Putamen (tissue), 1 donor: ENCODE data around the gene MEF2D.

Experiments
- DNase-seq: peaks from one replicate; pipeline ENCODE4 v3.0.0-alpha.2; 2016; ENCODE audit warnings: low spot score

MEF2D gene

DNA sequence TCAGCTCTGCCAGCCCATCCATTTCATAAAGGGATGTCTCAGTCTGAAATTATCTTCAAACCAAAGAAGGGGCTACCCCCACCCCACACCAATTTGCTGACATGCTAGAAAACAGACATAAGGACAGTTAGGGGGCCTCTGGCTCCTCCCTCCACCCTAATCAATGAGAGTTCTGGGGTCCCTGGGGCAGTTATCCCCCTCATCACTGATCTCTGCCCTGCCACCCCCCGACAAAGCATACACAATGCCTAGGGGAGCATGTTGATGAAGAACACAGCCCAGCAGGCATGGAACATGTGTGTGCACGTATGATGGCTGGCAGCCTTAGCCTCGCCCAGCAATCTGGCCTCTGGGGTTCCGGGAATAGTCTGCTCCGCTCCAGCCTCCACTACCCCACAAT, 72.6 kb downstream of the MEF2D start:
- DNase-seq = no peak

DNA sequence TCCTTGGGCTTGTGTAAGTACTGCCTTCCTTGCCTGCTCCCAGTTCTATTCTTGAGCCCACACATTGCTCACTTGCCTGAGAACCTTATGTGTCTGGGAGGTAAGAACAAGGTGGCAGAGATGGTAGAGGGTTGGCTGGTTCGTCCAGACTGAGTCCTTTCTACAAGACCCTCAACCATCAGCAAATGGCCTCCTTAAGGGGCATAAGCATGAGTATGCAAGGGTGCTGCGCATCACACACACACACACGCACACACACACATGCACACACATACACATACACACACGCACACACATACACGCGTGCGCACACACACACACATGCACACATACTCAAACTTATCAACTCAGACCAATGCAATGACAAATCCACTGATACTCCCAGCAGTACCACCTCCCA, 74.6 kb downstream of the MEF2D start:
- DNase-seq = no peak

DNA sequence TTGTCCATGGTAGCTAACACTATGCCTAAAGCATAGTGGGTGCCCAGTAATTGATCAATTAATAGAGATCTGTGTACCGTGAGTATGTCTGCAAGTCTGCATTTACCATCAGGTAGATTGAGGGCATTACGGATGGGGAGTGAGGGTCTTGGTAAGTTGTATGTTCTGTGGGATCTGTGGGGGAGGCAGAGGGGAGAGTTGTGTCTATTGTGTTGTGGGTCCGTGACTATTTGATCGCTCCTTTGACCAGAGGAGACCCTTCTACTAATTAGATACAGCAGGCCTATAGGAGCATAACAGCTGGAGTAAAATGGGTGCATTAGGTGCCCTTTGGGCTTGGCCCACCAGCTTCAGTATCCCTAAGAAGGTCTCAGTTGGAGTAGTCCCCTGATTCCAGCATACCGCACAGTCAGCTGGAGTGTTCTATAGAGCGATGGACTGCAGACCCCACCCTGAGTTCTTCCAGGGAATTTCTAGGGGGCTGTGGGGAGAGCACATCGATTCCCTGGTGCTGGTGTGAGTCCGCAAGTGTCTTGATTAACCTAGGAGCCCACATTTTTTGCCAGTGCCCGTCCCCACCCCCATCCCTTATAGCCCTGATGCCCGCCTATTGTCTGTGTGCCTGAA, 75.7 kb downstream of the MEF2D start:
- DNase-seq = no peak

DNA sequence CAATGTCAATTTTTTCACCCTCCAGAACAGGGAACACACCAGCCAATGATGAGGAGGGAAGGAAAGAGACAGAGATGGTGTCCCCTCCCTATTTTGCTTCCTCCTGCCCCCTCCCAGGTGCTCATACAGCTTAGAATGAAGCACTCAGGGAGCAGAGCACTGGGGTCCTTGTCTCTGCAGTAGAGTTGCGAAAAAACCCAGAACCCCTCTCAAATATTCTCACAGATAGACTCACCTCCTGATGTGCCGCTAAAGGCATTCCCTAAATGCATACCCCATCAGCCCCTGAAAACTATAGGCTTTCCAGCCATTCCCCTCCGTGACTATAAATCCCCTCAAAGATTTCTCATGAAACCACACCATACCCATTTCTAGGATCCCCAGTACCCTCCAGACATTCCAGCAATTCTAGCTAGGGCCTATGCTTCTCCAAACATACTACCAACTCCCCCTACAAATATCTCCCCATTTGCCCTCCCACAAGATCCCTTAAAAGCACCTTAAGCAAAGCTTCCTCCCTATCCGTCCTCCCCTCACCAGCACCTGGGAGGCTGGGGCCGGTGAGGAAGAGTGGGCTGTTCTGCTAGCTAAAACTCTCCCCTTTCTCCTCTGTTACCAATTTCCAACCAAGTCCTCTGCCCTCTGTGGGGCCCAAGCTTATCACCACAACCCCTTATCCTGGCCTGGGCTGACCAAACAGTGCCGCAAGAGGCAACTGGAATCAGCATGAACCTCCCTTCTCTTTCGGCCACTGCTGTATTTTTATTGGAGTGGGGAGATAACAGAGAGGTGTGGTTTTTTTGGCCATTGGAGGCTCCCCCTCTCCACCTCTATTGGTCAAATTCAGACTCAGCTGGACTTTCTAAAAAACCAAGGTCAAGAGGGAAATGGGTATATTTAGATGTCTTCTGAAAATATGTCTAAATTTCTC, 76.9 kb downstream of the MEF2D start:
- DNase-seq = no peak

DNA sequence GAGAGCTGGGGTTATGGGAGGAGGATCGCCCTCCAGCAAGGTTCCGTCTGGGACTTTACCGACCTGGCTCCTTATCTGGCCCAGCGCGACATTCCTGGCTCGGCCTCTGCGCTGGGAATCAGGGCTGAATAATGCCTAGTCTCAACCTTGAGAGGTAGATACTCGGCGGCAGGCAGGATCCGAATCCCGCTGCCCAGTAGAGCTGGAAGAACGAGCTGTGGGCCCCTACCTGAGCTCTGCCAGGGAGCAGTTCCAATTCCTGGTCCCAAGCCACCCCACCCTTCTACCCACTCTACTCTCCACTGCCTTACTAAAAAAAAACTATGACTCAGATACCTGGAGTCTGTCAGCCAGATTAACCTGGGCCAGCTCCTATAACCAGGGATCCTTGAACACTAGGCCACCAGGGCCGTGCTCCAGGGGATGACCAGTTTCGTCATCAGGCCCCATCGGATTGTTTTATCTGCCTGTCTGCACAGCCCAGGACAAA, 77.9 kb downstream of the MEF2D start:
- DNase-seq = no peak

DNA sequence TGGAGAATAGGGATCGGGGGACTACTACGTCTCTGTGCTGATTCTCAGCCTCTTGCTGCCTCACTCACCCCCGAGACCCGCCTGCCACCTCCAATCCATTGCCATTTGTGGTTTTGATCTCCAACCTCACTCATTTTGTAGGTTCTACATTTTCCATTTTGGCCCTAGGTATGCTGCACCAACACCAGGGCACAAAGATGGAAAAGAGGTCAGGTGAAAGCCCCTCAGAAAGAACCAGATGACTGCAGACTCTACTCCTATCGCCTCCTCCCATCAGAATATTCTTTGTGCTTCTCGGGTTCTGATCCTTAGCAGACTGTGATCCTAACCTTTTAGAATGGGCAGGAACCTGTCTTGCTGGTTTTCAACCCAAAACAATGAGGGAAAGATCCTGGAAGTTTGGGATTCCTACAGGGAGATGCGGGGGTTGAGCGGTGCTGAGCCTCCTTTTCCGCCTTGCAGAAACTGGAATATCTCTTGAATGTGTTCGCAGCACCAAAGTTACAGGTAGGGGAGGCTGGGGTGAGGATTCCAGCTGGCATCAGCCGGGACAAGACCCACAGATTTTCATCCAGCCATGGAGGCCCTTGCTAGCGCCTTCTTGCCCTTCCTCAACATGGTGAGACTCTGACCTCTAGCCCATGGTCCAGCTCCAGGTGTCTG, 78.5 kb downstream of the MEF2D start:
- DNase-seq = no peak

DNA sequence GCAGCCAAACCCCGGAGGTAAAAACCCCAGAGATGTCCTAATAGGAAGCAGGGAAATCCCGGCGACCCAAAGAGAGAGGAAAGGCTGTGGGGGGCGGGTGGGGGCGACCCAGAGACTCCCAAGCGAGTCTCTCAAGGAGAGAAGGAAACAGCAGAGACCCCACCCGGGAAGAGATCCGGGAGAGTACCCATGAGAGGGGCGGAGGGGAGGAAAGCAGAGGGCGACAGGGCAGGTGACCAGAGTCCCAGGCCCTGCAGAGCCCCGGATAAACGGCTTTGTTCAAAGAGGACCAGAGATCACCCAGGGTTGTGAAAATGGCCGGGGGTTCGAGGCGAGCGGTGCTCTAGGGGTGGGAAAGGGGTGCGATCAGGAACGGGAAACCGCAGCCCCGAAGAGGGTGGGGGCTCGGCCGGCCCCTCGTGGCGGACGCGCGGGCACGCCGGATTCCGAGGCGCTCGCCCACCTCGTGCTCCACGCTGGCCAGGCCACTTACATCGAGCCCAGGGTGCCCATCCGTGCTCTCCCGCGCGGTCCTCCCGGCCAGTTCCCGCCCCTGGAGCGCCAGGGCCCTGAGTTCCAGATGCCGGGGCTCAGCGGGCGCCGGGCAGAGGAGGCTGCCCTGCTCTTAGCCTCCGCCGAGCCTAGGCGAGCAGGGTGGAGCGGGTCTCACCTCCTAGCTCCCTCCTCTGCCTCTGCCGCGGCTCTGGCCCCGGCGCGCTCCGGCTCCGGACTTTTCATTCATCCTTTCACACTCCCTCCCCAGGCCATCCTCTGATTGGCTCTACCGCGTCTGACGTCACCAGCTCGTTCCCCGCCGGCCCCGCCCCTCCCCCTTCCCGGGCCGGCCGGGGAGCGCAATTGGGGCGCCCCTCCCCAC, 79.3 kb downstream of the MEF2D start:
- peak; percentile 87 for DNase-seq

DNA sequence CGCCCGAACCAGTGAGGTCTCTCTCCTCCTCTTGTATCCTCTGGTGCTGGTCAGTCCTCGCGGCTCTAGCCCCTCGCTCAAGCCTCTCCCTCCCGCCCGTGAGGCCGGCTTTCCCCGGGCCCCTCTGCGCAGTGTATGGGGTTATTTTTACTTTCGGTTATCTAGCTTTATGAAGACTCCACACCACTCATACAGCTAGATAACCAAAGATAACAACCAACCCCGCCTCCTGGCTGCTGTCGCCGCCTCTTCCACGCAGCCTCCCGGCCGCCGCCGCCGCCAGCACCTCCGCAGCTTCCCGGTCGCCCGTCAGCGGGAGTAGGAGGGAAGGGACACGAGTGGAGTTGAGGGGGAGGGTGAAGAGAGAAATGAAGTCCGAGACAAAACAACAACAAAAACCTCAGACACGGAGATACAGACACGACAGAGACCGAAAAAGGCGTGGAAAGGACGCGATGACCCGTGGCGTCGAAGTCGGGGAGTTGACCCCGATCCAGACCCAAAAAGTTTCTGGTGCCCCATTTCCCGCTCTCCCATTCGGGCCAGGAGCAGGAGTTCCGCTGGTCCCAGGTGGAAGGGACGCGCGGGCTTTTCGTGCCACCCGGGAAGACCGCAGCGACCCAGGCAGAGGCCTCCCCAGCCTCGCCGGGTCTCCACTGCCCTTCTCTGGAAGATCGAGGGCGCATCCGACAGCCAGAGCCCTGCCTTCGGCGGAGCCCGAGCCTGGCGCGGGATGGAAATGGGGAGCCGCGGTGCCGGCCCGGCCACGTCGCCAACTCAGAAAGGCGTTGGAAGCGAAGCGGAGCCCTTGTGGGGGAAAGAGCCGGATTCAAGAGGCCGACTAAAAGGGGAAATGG, 80.1 kb downstream of the MEF2D start:
- no peak for DNase-seq

DNA sequence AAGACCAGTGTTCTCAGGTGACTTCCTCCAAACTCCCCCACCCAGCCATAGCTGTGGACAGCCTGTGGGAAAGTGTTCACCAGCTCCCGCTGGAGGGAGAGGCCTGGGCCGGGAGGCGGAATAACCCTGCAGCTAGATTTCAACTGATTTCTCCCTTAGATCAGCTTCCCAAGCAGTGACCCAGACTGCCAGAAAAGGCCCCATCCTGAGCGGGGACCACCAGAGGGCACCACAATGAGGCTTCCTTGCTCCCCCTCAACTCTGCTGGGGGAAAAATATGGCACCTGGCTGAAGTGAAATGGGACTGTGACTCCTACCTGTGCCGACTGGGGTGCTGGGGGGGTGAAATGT, 80.7 kb downstream of the MEF2D start:
- no peak for DNase-seq

DNA sequence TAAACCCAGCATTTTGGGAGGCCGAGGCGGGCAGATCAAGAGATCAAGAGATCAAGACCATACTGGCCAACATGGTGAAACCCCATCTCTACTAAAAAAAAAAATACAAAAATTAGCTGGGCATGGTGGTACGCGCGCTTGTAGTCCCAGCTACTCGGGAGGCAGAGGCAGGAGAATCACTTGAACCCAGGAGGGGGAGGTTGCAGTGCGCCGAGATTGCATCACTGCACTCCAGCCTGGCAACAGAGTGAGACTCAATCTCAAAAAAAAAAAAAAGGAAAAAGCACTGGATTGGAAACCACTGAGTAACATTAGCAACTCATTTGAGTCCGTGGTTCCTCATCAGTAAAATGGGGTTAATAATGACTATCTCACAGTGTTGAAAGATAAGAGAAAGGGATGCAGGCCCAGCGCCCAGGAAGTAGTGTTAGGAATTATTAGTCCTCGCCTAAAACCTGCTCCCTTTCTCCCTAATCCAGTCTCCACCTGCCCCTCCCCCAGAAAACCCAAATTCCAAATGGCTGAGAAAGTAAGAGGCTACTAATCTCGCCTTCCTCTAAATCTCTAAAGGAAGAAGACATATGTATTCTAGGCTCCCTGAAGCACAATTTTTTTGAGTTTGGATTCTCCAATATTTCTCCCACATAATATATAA, 82.0 kb downstream of the MEF2D start:
- no peak for DNase-seq

DNA sequence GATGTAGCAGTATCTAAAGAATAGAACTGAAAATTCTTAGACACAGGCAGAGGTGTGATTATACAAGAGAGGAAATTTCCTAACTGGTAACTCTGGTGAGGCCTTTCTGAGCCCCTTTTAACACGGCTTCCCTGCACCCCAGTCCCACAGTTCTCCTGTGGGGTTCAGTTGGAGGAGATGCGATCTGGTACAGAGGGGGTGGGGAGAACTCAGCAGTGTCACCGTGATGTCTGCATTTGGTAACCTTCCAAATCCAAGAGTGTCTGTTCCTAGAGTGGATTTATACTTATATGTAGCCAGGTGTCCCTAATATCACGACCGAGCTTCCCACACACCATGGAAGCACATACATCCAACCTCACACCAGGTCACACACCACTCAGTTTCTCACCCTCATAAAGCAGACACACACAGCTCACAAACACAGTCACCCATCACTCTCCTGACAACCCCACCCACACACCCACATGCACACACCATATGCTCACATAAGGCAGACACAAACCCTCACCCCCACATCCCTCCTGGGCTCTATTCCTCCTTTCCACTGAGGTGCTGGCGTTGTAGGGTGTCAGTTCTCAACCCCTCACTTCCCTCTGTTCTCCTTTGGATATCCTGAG, 83.1 kb downstream of the MEF2D start:
- no peak for DNase-seq

DNA sequence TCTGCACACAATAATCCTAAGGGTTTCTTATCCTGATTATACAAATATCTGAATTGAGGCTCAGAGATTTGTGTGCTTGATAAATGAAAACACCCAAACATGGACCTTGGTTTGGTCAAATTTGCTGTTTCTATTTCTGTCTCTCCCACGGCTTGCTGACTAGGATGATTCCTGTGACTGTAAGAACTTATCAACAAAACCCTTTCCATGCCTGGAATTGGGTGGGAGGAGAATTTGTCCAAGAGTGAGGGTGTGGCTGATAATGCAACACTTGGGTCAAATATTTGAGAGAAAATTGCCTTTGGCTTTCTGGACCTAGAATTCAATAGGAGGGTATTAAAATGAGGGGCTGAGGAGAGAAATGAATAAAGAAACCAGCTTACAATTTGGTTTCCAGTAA, 83.6 kb downstream of the MEF2D start:
- DNase-seq = no peak

DNA sequence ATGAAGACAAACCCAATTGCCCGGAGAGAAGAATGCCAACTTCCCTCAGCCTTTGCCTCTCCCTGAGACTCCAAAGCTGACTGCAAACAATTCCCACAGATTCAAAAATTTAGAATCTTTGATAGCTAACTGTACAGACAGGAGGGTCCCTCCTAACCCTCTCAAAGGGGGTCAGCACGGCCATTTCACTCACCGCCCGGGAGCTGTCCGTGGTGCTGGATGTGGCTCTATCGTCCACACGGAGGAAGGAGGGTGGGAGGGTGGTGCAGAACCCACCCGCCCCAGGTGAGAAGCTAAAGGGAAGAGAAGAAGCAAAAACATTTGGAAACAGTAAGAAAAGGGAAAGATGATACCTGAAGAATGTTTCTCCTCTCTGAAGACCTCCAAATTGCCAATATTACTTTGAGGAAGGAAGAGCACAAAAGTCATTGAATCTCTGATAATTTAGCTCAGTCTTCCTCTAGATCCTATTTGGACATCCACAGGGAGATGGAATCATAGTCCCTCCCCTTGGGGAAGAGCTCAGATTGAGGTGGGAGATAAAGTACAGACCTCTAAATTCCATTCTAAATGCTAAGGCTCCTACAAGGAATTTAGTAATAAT, 86.0 kb downstream of the MEF2D start:
- DNase-seq = no peak
